Activated CD8-positive, alpha-beta memory T cell treated with anti-CD3 and anti-CD28 coated beads for 1 hour (primary cell): ENCODE data around the gene GLP2R.
"Not testable (repeated sequence)": the region's sequence is repeated elsewhere in the genome, so short reads cannot be mapped to it uniquely, and the experiment has no call there.

Source experiments
- DNase-seq, 2 donors: peaks; one replicate each; pipeline ENCODE4 v3.0.0-alpha.2; 2020; ENCODE audit warnings: low read depth in 1 of 2; ENCODE audit errors: extremely low read depth in 1 of 2

The GLP2R gene

DNA sequence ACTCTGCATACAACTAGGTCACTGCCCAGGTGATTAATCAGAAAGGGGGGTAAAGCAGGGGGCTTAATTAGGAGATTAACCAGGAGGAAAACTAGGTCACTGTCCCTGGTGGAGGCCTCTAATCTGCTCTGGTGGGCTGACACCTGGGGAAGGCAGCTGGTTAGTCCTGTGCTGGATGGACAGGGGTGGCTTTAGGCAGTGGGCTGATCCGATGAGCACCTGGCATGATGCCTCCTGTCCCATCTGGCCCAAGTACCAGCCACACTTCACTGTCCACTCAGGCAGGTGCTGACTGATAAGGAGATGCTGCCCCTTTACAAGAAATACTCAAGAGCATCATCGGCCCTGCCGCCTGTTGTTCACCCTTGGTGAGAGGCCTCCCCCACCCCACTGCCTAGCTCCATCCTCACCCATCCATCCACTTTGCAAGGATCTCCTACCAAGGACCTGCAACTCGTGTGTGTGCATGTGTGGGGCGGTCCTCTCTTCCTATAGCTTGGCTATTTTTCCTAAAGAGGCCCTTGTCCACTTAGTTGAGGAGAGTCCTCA, 93.2 kb downstream of the GLP2R start:
- DNase-seq: no peak

DNA sequence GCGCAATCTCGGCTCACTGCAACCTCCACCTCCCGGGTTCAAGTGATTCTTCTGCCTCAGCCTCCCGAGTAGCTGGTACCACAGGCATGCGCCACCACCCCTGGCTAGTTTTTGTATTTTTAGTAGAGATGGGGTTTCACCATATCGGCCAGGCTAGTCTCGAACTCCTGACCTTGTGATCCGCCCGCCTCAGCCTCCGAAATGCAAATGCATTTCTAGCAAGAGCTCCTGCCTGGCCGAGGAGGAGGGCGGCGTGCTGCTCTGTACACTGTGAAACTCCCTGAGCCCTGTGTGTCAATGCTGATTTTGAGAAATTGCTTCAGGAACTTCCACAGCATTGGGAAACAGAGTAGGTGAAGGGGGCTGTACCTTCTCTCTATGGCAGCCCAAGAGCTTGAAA, 95.5 kb downstream of the GLP2R start:
- DNase-seq: not testable (repeated sequence)

DNA sequence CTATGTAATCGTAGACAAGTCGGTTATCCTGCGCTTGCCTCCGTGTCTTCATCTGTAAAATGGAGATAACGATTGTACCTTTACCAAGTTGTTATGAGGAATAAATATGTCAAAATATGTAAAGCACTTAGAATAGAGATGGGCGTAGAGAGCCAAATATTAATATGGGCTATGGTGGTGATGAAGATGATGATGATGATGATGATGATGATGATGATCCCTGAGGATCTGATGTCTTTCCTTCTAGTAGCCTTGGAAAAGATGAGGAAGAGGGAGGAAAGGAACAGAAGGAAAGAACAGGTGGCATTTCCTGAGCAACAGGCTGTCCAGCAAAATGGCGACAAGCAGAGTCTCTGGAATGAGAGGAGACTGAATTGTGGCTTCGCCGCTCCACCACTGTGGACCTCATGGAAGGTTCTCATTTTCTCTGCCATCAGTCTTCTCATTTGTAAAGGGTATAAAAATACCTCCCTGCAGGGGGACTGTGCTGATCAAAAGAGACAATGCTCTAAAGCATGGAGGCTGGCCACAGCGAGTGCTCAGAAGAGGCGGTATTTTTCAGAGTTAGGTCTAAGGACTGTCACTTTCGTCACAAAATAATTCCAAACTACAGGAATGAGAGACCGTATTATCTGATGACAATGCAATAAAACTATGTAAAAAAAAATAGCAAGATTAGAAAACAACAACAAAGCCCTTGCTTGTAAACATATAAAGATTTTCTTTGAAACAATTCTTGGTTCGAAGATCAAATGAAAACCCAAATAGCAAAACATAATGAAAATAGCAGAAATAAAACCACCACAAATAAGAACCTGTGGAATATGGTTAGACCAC, 96.5 kb downstream of the GLP2R start:
- no peak for DNase-seq

DNA sequence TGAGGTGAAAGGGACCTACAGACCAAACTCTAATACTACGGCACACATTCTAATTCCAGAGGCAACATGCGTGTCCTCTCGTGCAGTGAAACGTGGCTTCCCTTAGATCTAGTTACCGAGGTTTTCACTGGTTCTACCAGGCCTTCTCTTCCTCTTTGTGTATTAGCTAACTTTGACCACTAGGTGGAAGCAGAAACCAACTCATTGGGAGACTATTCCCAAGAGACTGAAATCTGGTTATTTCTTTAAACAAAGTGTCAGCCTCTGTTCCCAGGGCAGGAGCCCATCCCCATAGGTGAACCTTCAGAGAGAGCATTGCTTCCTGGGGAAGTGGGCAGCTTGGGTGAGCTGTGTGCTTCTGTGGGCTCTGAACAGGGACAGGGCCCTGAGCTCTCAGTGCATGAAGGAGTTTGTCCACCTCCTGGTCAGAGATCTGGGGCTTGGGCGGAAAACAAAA, 99.0 kb downstream of the GLP2R start:
- no peak for DNase-seq

DNA sequence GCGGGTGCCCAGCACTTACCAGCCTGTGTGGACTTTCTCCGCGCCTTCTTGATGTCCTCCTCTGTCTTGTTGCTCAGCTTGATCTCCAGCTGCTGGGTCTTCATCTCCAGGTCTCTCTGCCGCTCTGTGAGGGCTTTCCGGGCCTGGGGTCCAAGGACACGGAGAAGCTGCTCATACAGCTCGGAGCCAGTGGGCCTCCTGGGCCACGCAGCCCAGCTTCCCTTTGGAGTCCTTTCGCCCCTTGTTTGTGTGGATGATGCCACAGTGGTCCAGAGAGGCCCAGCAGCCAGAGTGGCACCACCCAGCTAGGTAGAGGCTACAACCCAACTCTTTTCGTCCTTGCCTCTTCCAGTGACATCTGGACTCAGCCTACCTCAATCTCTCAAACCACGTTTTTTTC, 99.7 kb downstream of the GLP2R start:
- no peak for DNase-seq

DNA sequence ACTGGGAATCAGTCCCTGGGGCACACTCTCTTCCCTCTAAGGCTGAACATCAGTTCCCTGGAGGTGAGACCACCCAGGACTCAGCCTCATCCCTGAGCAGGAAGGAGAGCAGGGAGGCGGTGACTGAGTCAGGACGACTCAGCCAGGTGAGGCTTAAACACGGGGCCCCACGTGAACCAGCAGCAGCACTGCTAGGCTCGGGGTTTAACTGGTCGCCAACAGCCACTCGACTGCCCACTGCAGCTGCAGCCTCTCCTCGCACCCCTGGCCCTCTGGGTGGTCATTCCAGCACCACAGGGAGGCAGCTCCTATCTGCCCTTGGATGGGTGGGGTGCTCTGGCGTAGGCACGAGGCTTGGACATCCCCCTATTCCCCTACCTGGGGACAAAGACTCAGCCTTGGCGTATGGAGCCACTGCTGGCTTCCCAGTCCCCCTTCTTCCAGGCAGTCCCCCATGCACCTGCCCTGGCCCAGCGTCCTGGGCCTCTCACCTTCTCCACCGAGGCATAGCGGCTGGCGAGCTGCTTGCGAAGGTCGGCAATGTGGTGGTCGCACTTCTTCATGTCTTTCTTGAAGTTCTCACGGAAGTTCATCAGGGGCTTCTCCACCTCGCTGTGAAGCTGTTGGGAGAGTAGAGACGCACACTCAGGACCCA, 100.6 kb downstream of the GLP2R start:
- DNase-seq: no peak

DNA sequence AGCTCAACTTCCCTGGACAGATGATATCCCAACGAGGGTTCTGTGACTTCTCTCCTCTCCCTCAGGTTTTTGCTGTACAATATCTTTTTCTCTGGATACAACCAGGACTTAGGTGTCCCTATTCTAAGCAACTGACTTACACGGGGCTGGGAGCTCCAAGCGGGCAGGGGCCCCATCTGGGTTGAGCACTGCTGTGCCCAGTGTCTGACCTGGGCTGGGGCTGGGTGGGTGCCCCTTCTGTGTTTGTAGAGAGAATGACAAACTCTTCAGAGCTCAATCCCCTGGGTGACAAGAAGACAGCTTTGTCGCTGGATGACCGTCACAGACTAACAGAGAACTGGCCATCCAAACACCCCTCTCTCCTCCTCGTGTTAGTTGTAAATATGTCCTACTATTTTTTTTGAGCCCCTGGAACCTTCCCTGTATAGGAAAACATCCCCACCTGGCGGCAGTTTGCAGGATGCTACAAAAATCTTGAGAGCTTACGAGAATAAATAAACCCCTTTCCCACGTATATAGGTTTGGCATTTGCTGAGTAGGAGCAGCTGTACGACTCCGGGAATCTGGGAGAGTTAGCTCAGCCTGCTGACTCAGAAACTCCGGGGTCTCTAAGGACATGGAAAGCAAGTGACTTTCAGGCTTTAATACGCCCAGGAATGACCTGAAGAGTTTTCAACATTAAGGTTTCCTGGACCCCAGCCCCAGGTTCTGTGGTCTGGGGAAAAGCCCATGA, 103.0 kb downstream of the GLP2R start:
- no peak for DNase-seq

DNA sequence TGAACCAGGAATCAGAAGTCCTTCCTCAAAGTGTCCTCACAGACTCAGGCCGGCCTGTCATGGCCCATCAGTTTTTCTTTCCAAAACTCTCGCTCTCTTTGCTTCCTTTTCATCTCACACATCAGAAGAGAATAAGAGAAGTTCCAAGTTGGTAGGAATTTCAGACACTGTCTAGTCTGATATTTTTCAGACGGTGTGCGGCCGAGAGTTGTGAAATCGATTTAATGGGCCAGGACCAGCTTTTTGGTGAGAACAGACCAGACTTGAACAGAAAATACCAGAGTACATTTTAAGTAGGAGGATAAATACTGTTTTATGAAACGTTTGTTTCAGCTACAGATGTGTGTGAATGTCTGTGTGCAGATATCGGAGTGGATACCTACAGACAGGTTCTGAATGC, 104.1 kb downstream of the GLP2R start:
- no peak for DNase-seq

DNA sequence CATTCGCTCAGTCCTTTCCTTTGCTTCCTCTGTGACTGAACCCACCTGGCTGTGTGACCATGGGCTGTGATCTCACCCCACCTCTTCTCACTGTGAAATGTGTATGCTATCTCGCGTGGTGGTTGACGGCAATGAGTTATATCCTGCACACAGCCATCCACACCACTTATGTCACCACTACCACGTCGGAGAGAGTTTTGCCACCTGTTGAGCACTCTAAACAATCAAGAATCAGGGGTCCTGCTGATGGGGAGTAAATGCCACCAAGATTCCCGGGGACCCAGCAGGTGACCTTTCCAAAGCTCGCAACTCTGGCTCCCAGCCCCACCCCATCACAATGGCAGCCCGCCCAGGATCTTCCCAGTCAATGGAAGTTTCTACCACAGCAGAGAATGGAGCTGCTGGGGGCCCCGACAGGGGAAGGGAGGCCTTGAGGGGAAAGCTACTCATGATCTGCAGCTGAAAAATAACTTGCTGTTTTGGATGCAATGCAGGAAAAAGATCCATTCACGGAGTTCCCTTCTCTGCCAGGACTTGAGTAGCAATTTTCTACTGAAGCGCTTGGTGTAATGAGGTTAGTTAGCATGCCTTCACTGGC, 105.5 kb downstream of the GLP2R start:
- DNase-seq: no peak

DNA sequence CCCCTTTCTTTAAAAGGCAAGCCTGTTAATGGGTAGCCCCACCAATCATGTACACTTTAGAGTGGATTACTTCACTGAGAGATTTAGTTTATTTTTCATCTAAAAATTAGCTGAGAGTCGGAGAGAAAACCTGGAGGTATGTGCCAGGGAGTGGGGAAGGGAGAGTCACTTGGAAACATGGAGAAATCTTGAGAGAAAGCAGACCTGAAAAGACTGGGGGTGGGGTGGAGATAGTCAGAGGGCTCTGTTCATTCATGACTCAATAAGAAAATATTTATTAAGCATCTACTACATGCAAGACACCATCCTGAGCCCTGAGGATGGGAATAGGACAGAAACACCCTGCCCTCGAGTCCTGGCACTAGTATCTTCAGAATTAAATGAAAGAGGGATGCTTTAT, 106.8 kb downstream of the GLP2R start:
- no peak for DNase-seq

DNA sequence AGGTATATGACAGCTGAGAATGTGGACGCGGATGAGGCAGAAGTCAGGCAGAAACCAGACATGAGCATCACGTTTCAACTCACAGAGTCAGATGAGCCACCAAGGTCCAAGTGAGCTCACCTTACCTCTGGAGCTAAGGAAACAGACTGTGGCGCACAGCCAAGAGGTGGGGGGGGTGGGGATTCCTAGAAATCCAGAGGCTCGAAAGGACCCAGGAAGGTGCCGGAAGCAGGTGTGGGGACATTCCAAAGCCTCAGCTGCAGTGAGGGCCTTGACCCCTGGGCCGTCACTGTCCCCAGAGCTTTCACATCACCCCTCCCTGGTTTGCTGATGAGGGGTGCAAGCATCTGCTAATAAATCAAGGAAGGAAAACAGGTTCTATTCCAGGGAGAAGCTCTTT, 108.6 kb downstream of the GLP2R start:
- no peak for DNase-seq

DNA sequence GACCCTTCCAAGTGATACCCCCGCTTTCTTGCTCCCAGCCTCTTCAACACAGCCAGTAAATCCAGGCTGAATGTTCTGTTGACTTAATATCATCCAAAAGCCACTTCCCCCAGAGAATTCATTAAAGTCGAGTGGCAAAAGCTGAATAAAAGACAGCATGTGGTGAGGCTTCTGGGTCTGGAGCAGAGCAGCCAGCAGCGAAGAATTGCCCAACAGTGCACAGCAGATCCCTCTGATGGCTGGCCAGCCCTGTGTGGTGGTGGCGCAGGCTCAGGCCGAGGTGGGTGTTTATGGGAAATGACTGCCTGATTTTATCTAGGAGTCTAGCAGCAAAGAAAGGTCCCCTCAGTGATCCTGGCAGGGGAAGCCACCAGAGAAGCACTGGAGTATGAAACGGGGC, 109.7 kb downstream of the GLP2R start:
- no peak for DNase-seq

DNA sequence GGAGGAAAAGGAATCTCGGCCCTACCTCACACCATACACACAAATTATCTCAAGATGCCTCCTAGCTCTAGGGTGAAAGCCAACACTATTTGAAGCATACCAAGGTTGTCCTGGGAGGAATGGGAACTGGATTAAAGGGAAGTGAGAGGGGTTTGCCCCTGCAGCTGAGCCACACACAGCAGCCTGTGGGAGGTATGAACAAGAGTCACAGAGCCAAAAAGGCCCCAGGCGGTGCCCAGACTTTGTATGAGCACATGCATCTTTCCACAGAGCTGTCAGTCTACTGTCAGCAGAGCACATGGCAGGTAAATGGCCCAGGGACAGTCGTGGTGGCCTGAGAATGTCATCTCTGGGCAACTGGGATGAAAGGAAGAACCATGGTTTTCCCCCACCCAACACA, 110.4 kb downstream of the GLP2R start:
- no peak for DNase-seq

DNA sequence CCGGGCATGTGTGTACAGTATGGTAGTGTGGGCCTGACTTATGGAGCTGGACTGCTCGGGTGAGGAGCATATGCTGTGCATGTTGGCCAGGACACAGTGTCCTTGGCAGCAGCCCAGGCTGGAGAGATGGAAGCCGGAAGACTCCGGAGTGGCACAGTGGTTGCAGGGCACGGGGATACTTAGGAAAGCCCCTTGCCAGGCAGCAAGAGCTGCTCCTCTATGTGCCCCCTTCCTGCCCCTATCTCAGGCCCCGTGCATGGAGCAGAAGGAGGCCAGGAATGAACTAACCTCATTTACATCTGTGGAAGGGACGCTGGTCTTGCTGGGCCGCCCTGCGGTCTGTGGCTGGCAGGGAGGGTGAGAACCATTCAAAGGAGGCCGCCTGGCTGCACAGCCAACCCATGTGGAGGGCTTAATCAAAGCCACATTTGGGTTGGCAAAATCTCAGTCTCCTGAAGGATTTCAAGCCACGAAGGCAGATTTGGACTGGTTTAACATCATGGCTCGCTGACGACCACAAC, 111.6 kb downstream of the GLP2R start:
- no peak for DNase-seq

DNA sequence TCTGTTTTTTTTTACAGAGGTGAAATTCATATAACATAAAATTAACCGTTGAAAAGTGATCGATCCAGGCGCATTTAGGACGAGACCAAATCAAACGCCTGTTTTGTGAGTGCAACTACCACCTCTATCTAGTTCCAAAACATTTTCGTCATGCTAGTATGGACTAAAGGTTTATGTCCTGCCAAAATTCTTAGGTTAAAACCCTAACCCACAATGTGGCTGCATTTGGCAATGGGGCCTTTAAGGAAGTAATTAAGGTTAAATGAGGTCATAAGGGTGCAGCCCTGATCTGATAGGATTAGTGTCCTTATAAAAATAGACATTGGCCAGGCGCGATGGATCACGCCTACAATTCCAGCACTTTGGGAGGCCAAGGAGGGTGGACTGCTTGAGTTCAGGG, 112.2 kb downstream of the GLP2R start:
- DNase-seq: no peak

DNA sequence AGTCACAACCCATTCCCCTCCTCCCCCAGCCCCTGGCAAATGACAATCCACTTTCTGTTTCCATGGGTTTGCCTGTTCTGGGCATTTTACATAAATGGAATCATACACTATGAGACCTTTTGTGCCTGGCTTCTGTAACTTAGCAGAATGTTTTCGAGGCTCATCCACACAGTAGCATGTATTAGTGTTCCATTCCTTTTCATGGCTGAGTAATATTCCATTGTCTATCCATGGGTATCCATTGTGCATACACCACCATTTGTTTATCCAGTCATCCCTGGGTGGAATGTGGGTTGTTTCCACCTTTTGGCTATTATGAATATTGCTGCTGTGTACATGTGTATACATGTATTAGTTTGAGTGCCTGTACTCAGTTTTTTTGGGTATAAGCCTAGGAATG, 113.0 kb downstream of the GLP2R start:
- DNase-seq: no peak

DNA sequence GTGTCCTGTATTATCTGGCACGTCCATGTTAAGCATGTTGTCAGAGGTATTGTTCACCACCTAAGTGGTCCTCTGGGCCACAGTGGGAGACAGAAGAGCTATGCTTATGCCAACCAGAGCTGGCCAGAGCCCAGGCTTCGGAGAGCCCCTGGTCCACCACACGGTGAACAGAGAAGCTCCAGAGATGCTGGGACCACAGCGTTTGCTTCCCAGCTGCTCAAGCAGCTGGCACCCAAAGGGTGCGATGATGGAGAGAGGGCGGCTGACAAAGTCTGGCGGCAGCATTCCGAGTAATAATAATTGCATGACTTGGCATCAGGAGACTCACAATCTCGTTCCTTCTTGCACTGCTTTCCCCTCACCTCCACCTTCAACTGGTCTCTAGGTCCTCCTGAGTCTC, 115.1 kb downstream of the GLP2R start:
- no peak for DNase-seq

DNA sequence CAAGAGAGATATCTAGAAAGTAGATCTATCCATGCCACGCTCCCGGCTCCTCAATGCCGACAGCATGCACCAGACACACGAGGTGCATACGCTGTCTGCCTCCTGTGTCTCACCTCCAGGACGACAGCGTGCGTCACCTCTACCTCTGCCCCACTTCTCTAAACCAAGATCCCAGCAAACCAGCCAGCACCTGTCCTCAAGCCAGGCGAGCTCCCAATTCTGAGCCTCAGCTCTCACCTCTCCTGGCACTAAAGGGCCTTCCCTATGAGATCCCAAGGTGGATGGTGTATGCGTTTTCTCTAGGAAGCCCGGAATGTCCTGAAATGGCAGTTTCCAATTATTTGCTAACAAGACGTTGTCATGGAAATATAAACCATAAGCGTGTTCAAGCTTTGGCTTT, 115.6 kb downstream of the GLP2R start:
- no peak for DNase-seq
